Measurements from ENCODE around the gene OSBPL6.
"Not testable (repeated sequence)": the region's sequence is repeated elsewhere in the genome, so short reads cannot be mapped to it uniquely, and the experiment has no call there.

Gene OSBPL6

DNA sequence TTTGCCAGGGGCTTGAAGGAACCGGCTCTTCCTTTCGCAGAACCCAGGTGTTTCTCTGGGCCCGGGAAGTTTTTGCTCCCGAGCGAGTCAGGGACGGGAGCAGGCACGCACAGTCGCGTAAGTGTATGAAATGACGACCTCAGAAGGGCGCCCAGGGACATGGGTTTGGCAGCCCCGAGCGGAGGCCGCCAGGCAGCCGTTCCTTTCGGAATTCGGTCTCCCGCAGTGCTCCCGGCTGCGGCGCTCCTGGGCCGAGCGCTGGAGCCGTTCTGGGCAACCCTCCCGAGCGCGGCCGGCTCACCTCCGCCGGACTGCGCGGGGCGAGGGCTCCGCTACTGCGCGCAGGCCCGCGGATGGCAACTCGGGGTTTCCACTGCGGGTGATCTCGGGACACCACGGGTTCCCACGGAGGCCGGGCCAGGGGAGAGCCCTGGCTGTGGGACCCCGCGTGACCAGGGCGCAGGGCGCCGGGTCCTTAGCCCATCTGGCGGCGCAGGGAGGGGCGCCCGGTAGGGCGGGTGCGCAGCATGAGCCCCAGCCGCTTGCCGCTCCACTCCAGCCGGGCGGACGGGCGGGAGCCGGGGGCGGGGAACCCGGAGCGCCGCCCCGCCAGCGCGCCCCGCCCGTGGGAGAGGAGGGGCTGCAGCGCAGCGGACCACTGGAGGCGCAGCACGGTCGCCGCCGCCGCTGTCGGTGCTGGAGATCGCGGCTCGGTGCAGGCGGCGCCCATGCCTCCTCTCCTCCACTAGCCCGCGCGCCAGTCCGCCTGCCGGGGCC, at the start of gene OSBPL6:
Gene OSBPL6, plus strand, starts transcription at position 690 of the 777 bp plus-strand sequence. CDS start 111,673 bp downstream, outside the sequence.
- peak; percentile 77 for DNase-seq (ENCODE audit: low read depth)

DNA sequence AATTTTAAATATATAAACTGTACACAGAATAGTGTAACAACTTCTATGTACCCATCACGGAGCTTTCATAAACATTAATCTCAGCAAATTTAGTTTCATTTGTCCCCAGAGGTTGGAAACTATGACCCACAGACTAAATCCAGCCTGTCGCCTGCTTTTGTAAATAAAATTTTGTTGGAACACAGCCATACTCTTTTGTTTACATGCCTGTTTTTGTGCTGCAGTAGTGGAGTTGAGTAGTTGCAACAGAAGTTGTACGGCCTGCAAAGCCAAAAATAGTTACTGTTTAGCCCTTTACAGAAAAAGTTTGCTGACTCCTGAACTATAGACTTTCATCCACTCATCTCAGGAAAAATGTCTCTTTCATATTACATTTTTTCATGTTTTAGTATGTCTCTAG, 42.3 kb upstream of the OSBPL6 start:
- DNase-seq (ENCODE audit: low read depth): peak; percentile 37

DNA sequence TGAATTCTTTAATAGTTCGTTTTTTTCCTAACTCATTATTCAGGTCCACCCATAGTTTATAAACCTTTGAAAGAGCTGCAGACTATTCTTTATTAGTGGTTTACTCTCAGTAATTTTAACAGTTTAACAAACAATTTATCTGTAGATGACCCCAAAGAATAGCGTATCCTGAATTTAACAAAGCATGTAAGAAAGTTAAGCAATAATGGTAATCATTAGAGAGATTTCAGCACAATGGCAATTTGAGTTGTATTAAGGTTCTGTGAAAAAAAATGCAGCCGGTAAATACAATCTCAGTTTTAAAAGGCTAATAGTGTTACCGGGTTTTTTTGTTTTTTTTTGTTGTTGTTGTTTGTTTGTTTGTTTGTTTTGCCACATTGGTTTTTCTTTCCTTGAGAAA, 41.8 kb upstream of the OSBPL6 start:
- DNase-seq (ENCODE audit: low read depth): no peak

DNA sequence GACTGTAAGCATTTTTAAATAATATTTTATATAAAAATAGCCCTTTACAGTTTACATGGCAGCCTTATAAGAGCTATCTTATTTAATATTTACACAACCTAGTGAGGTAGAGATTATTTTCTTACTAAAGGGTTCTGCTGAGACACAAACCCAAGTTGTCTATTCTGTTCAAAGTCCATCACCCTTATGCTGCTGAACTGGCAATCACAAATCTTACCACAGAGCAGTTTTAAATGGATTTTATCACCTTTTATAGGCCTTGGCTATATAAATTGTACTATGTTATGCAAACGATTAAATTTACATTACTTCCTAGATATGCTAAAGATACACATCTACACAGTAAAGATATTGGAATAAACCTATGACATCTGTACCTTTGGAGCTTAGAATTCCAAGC, 41.3 kb upstream of the OSBPL6 start:
- no peak for DNase-seq (ENCODE audit: low read depth)

DNA sequence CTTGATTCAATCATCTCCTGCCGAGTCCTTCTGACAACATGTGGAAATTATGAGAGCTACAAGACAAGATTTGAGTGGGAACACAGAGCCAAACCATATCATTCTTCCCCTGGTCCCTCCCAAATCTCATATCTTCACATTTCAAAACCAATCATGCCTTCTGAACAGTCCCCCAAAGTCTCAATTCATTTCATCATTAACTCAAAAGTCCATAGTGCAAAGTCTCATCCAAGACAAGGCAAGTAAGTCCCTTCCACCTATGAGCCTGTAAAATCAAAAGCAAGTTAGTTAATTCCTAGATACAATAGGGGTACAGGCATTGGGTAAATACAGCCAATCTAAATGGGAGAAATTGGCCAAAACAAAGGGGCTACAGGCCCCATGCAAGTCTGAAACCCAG, 40.4 kb upstream of the OSBPL6 start:
- not testable (repeated sequence) for DNase-seq (ENCODE audit: low read depth)

DNA sequence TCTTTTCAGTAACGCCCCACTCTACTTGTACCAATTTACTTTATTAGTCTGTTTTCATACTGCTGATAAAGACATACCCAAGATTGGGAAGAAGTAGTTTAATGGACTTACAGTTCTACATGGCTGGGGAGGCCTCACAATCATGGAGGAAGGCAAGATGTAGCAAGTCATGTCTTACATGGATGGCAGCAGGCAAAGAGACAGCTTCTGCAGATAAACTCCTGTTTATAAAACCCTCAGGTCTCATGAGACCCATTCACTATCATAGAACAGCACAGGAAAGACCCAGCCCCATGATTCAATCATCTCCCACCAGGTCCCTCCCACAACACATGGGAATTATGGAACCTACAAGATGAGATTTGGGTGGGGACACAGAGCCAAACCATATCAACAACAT, 38.8 kb upstream of the OSBPL6 start:
- DNase-seq (ENCODE audit: low read depth): no peak

DNA sequence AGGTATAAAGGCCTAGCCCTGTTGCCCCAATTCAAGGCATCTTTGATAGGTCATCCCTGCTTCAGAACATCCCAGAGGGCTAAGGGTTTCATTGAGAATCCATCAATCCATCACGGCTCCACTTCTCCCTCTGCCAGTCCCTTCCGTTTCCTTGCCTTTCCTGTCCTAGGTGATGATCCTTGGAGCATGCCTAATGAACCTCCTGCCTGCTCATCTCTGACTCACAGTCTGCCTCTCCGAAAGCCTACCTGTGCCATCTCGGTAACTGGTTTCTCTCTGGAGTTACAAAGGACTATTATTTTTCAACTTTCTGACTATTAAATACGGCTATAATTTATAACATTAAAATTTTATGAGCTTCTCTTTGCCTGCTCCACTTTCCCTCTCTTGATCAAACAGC, 36.7 kb upstream of the OSBPL6 start:
- no peak for DNase-seq (ENCODE audit: low read depth)

DNA sequence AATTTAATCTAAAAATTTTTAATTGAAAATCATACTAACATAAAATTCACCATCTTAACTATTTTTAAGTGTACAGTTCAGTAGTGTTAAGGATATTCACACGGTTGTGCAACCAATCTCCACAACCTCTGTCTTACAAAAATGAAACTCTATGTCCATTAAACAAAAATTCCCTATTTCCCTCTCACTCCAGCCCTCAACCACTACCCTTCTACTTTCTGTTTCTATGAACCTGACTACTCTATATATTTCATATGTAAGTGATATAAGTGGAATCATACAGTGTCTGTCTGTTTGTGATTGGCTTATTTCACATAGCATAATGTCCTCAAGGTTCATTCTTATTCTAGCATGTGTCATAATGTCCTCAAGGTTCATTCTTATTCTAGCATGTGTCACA, 34.3 kb upstream of the OSBPL6 start:
- no peak for DNase-seq (ENCODE audit: low read depth)

DNA sequence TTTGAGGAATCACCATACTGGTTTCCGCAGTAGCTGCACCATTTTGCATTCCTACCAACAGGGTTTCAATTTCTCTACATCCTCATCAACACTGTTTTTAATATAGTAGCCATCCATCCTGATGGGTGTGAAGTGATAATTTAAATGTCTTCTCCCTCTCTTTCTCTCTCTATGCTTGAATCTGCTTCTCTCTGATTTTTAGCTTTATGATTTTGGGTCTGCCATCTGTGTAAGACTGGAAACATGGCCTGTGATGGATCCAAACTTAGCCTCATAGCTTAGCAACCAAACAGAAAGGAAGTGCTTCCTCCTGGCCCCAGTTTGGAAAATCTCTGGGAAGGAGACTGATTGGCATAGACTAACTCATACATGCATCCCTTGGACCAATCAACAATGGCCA, 33.7 kb upstream of the OSBPL6 start:
- no peak for DNase-seq (ENCODE audit: low read depth)

DNA sequence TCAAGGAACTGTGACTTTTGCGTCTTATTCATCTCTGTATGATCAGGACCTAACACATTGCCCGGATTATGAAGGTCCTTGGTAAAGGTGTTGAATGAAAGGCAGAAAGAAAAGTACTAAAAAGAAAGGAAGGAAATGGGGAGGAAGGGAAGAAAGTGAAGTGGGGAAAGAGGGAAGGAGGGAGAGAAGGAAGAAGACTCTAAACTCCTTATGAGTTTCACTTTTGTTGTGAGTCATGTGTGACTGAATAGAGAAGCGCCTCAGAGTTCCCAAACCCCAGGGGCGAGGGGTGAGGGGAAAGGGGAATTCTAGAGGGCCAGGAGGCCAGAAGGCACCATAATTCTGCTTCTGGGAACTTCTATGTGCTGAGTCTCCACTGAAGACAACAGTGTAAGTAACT, 30.9 kb upstream of the OSBPL6 start:
- no peak for DNase-seq (ENCODE audit: low read depth)

DNA sequence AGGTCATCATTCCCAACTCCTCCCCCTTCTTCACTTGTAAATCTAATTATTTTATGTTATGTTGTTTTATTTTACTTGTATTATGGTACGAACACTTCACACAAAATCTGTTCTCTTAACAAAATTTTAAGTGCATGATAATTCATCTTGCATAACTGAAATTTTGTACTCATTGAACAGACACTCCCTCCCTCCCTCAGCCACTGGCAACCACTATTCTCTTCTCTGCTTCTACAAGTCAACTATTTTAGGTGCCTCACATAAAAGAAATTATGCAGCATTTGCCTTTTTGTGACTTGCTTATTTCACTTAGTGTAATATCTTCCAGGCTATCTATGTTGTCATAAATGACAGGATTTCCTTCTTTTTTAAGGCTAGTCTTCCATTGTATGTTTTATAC, 30.4 kb upstream of the OSBPL6 start:
- no peak for DNase-seq (ENCODE audit: low read depth)

DNA sequence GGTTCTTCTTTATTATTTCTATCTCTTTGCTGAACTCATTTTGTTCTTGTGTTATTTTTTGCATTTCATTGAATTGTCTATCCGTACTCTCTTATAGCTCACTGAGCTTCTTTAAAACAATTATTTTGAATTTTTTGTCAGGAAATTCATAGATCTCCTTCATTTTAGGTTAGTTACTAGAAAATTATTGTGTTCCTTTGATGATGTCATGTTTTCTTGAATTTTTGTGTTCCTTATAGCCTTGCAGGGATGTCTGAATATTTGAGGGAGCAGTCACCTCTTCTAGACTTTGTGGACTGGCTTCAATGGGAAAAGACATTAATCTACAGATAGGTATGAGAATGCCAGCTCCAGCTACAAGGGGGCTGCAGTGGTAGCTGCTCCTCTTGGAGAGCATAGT, 20.7 kb upstream of the OSBPL6 start:
- no peak for DNase-seq (ENCODE audit: low read depth)

DNA sequence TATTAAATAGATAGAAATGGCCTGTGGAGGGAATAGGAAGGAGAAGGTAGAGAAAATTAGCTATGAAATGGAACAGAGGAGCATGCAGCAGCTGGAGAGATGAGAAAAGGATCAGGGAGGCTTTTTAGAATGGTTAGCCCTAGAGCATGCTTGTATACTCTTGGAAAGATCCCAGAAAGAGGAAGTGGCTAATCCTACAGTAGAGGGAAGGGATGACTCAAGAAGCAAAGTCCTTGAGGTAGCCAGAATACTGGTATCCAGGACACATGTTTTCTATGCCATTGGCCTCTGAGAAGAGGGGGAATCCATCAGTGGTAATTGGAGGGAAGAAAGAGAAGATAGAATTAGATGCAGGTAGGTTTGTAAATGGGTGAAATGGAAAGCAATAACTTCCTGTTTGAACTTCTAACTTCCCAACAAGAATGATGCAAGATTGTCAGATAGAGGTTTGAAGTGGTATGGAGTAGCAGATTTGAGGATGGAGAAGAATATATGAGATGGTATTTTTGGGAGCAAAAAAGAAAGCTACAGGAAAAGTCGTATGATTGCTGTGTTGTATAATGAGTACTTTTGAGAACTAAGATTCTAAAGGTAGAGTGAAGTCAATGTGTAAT, 17.1 kb upstream of the OSBPL6 start:
- DNase-seq (ENCODE audit: low read depth): peak; percentile 66

DNA sequence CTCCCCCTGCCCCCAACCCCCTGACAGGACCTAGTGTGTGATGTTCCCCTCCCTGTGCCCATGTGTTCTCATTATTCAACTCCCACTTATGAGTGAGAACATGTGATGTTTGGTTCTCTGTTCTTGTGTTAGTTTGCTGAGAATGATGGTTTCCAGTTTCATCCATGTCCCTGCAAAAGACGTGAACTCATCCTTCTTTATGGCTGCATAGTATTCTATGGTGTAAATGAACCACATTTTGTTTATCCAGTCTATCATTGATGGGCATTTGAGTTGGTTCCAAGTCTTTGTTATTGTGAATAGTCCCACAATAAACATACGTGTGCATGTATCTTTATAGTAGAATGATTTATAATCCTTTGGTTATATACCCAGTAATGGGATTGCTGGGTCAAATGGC, 13.7 kb upstream of the OSBPL6 start:
- DNase-seq (ENCODE audit: low read depth): not testable (repeated sequence)

DNA sequence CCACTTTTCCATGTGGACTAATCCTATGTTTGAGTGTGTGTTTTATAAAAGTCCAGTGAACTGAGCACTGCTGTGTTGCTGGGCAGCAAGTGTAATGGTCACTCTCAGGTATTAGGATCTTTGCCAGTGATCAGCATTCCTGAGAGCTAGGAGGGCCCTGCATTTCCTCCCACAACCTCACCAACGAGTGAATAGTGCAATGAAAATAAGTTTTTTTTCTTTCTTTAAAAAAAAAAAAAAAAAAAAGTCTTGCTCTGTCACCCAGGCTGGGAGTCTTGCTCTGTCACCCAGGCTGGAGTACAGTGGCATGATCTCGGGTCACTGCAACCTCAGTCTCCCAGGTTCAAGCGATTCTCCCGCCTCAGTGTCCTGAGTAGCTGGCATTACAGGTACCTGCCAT, 6.5 kb upstream of the OSBPL6 start:
- DNase-seq (ENCODE audit: low read depth): no peak

DNA sequence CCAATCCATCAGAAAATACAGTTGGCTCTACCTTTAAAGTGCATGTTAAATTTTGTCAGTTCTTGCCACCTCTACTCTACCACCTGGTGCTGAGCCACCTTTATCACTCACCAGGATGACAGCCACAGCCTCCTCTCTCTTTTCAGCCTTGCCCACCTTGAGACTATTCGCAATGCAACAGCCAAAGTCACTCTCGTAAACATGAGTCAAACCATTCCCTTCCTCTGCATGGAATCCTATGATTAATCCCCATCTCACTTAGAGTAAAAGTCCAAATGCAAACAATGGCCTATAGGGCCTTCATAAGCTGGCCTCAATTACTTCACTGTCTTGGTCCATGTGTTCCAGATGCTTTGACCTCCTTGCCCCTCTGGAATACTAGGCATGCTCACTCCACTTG, 5.8 kb upstream of the OSBPL6 start:
- DNase-seq (ENCODE audit: low read depth): no peak

DNA sequence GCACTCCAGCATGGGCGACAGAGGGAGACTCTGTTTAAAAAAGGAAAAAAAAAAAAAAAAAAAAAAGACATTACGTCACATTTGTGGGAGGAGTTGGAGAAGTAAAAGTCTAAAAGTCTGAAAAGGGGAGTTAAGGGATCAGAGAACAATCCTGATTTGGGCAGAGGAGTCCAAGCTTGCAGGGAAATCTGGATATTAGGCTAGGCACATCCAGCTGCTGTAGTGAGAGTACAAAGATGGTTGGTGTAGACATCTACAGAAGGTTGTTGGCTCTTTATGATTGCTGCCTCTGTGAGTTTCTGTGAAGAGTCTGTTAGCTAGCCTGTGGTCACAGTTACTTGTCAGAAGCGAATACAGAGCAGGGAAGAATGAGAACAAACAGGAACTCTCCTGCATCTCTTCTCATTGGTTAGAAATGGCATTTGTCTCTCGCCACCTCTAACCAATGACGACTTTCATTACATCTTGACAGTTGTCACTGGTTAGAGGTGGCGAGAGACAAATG, 3.3 kb upstream of the OSBPL6 start:
- no peak for DNase-seq (ENCODE audit: low read depth)

DNA sequence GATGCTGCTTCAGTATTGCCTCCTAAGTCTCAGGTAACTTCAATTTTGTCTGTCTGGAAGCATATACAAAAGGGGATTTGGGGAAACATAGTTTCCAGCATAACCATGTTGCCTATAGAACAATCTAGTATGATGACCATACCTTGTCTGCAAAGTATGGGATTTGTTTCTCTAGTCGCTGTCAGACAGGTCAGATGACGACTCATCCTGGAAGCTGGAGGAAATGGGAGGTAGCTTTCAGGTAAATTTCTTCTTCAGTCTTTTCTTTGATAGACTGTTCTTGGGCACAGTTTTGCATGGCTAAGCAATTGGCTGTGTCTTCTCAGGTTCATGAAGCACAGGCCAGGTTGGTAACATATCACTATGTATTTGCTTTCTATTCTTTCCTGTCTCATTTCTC, 2.8 kb upstream of the OSBPL6 start:
- no peak for DNase-seq (ENCODE audit: low read depth)

DNA sequence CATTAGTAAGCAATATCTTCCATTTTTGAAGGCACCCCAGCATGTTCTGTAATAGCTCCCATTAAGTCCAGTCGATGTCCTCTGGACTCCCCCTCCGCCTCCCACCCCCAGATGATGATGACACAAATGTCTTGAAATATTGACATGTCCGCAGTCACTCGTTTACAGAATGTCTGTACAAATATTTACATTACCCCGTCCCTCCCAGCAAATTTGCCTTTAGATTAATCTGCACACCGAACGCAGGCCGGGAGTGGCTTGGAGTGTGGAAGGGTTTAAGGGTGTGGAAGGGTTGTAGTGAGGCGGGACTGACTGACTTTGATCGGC, 853 bp upstream of the OSBPL6 start:
- no peak for DNase-seq (ENCODE audit: low read depth)

DNA sequence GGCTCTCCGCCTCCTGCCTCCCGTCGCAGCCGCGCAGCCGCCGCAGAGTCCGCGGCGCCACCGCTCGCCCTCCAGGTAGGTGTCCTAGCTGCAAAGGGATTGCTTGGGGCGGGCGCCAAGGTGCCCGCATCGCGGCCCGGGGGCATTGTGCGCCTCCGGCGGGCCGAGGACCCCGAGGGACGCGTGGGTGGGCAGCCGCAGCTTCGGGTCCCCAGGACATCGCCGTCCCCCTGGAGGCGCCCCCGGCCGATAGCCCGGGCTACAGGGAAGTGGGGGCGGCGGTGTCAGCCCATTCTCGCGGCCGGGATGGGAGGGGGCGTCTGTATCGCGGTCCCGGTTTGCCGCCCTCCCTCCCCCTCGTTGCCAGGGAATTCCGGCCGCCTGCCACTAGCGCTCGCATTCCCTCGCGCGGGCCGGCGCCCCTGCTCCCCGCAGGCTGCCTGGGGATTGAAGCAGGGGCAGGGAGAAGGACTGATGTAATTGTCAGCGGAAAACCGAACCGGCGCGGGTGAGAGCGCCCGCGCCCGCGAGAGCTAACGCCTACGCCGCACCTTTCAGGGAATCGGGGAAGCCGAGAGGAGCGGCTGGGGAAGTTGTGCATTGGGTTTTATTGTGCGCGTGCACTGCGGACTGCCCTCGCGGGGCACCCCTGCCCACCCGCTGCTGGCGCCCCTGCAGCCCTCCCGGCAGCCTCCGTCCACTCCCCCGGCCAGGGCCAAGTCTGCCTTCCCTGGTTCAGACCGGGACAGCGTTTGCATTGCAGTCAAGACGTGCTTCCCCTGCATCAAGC, 483 bp downstream of the OSBPL6 start:
- DNase-seq (ENCODE audit: low read depth): peak; percentile 48

DNA sequence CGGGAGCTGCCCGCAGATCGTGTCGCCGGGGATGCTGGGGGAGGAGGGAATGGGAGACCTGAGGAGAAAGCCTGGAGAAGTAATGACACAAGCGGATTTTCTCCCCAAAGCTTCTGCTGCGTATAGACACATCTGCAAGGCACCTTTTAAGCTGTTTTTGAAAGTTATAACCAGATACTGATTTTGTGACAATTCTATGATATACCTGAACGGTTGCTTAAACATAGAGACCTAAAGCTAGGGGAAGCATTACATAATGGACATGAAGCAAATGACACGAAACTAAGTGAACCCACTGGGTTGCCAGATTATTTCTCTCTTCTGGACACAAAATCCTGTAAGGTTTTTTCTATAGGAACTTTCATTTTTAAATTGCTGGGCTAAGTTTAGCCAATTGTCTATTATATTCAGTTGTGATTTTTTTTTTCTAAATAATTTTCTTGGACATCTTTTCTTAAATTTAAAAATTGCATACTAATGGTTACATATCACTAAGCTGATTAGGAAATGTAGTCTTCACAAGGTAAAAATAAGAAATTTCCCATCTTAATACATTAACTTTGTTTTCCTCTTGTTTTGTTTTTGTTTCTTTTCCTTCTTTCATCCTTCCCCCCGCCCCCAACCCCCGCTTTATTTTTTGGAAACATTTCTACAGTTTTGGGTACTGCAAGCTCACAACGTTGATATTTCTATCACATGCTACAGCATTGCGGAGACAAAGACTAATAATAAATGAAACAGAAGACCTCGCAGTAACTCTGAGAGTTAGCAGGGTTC, 1.3 kb downstream of the OSBPL6 start:
- no peak for DNase-seq (ENCODE audit: low read depth)

DNA sequence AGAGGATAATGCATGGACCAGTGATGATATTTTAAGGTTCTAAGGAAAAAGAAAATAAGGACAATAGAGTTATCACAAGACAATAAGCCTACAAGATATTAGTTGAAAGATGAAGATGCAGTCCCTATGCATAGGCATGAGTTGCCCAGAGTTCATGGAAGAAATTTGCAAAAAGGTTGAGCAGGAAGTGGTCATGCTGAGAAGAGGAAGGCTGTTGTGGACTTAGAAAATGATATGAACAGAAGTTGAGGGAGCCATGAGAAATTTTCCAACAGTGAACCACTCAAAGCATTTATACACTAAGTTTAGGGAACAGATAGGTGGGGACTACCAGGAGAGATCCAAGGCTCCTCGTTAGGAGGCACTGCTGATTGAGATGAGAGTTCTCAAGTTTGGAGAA, 3.5 kb downstream of the OSBPL6 start:
- DNase-seq (ENCODE audit: low read depth): no peak

Data from amniotic epithelial cell (primary cell).